OCI-LY1 (cell line): Measurements from ENCODE around the gene WHRN.

ENCODE experiments used
- H2AFZ ChIP-seq: fragments of 200-600 bp; sonication (generic), shearing (Covaris generic); 2 replicates; pipeline ENCODE4 v1.6.0; 2014; ENCODE audit warnings: antibody characterized with exemption, mild to moderate bottlenecking, low read length
- H3F3A ChIP-seq: fragments of 200-600 bp; sonication (generic), shearing (Covaris generic); 2 replicates; pipeline ENCODE4 v1.6.0; 2014; ENCODE audit warnings: mild to moderate bottlenecking, antibody characterized with exemption, low read length, moderate library complexity; ENCODE audit not compliant: insufficient read depth
- H3K27ac ChIP-seq: fragments of 200-600 bp; sonication (generic); 2 replicates; pipeline ENCODE4 v1.5.1; 2014; ENCODE audit warnings: low read length, mixed run types, mild to moderate bottlenecking, low read depth; ENCODE audit not compliant: poor library complexity, severe bottlenecking
- H3K27me3 ChIP-seq: fragments of 200-600 bp; sonication (generic); 2 replicates; pipeline ENCODE4 v1.6.0; 2014; ENCODE audit warnings: antibody characterized with exemption, mild to moderate bottlenecking, low read length, moderate library complexity; ENCODE audit not compliant: insufficient read depth
- H3K36me3 ChIP-seq: fragments of 200-600 bp; sonication (generic); 2 replicates; pipeline ENCODE4 v1.6.1; 2014; ENCODE audit warnings: mild to moderate bottlenecking, antibody characterized with exemption, low read length, moderate library complexity, mixed read lengths; ENCODE audit not compliant: insufficient read depth
- H3K4me1 ChIP-seq: fragments of 200-600 bp; sonication (generic); 2 replicates; pipeline ENCODE4 v1.5.1; 2014; ENCODE audit warnings: mild to moderate bottlenecking, low read length, moderate library complexity; ENCODE audit not compliant: insufficient read depth, severe bottlenecking
- H3K4me2 ChIP-seq: fragments of 200-600 bp; sonication (generic), shearing (Covaris generic); 2 replicates; pipeline ENCODE4 v1.6.1; 2014; ENCODE audit warnings: low read length
- H3K4me3 ChIP-seq: fragments of 200-600 bp; sonication (generic); 2 replicates; pipeline ENCODE4 v1.5.1; 2014; ENCODE audit warnings: low read length, low read depth, mild to moderate bottlenecking, mixed read lengths; ENCODE audit not compliant: poor library complexity, severe bottlenecking
- H3K79me2 ChIP-seq: fragments of 200-600 bp; shearing (Covaris generic); 2 replicates; pipeline ENCODE4 v1.6.1; 2016; ENCODE audit warnings: mixed run types, low read length, mixed read lengths; ENCODE audit not compliant: insufficient read depth
- H3K9ac ChIP-seq: fragments of 200-600 bp; sonication (generic), shearing (Covaris generic); 2 replicates; pipeline ENCODE4 v1.6.1; 2014; ENCODE audit warnings: mild to moderate bottlenecking, low read length, mixed read lengths
- H3K9me2 ChIP-seq: fragments of 200-600 bp; sonication (generic), shearing (Covaris generic); 2 replicates; pipeline ENCODE4 v1.6.1; 2014; ENCODE audit warnings: low read depth, mild to moderate bottlenecking, low read length, mixed read lengths
- H3K9me3 ChIP-seq: fragments of 200-600 bp; shearing (Covaris generic); 2 replicates; pipeline ENCODE4 v1.6.1; 2014; ENCODE audit warnings: low read length, mixed read lengths
- H4K20me1 ChIP-seq: fragments of 200-600 bp; sonication (generic), shearing (Covaris generic); 2 replicates; pipeline ENCODE4 v1.6.0; 2016; ENCODE audit warnings: mild to moderate bottlenecking, low read length; ENCODE audit not compliant: insufficient read depth
- EZH2 ChIP-seq: fragments of 200-600 bp; sonication (generic), shearing (Covaris generic); IDR thresholded peaks from 2 replicates; pipeline ENCODE4 v1.8.0; 2017; ENCODE audit warnings: borderline replicate concordance, mixed run types, mild to moderate bottlenecking, antibody characterized with exemption, low read length, moderate library complexity, mixed read lengths
- TF ChIP-seq, protein P1 (sequence below): fragments of 200-600 bp; sonication (generic), shearing (Covaris generic); IDR thresholded peaks from 2 replicates; pipeline ENCODE4 v1.5.1; 2017; ENCODE audit warnings: mild to moderate bottlenecking, antibody characterized with exemption, low read length, moderate library complexity, mixed read lengths

The WHRN gene

DNA sequence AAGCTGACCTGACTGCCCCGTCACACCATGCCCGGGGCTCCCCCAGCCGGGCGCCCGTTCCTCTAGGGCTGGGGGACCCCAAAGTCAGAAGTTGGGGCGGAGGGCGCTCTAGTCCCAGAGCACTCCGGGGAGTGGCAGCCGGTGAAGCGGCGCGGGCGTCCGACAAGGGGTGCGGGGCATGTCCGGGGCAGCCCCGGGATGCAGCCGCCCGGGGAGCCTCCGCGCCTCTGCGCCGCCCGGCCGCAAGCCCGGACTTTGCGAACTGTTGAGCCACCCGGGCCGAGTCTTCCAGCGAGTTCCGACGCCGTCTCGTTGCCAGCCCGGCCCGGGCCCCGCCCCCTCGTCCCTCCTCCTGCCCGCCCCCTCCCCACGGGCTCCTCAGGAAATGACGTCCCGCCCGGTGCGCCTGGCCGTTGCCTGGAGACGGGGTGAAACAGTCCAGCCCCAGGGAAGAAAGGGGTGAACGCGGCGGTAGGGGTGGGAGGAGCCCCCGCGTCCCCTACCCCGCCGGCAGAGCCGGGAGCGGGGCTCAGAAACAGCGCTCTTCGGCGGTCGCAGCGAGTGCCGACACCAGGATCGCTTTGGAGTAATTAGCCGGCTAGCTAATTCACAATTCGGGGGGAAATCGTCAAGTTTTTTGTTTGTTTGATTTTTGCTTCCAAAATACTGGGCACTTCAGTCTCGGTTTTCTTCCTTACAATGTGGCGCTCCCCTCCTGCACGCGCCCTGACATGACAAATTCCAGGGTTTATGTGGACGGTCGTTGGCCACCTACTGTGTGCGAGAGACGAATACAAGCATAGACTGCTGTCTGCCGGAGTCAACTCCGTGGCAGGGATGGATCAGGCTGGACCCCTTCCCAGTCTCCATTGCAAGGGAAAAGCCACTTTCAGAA is at the start of gene WHRN:
Gene WHRN (minus strand): TSS at position 287 of the 895 bp plus-strand sequence. CDS start 672 bp downstream, outside the sequence.
- TF ChIP-seq, protein P1, sequence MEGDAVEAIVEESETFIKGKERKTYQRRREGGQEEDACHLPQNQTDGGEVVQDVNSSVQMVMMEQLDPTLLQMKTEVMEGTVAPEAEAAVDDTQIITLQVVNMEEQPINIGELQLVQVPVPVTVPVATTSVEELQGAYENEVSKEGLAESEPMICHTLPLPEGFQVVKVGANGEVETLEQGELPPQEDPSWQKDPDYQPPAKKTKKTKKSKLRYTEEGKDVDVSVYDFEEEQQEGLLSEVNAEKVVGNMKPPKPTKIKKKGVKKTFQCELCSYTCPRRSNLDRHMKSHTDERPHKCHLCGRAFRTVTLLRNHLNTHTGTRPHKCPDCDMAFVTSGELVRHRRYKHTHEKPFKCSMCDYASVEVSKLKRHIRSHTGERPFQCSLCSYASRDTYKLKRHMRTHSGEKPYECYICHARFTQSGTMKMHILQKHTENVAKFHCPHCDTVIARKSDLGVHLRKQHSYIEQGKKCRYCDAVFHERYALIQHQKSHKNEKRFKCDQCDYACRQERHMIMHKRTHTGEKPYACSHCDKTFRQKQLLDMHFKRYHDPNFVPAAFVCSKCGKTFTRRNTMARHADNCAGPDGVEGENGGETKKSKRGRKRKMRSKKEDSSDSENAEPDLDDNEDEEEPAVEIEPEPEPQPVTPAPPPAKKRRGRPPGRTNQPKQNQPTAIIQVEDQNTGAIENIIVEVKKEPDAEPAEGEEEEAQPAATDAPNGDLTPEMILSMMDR: no peak
- TF ChIP-seq EZH2: no peak
- Histone ChIP-seq H3K4me1 (peaks cover 33% of the 10 kb centered on the region), H4K20me1 (no peaks in the 10 kb centered on the region), H3F3A (no peaks in the 10 kb centered on the region), H3K9me3 (no peaks in the 10 kb centered on the region), H3K9ac (peak within 1 kb of the TSS; percentile 49), H3K36me3 (no peaks in the 10 kb centered on the region), H2AFZ (no peak within 1 kb of the TSS; the same call in 1 of the 2 replicates), H3K27ac (no peak within 1 kb of the TSS), H3K4me3 (peak within 1 kb of the TSS; percentile 67), H3K4me2 (peak within 1 kb of the TSS; percentile 93), H3K9me2 (no peaks in the 10 kb centered on the region), H3K79me2 (no peaks in the 10 kb centered on the region), H3K27me3 (no peaks in the 10 kb centered on the region)

DNA sequence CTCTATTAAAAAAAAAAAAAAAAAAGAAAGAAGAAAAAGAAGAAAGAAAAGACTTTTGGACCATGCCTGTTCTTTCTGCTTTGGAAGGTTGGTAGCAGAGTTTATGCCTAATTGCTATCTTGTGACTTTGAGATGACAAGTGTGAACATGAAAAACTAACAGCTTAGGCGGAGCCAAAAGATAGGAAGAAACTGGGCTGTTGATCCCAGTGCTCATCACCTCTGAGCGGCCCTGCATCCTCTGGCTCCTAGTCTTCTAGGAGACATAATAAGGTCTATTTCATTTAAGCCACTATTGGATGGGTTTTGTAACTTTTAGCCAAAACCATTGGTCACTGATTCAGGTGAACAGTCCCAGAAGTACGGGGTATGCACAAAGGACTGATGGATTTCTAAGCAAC is 47.9 kb upstream of the WHRN start:
- Histone ChIP-seq H3K27ac (no peak overlapping the region), H3K4me3 (no peak overlapping the region), H3K9ac (no peak overlapping the region), H3F3A (no peaks in the 10 kb centered on the region), H4K20me1 (no peaks in the 10 kb centered on the region), H3K4me2 (no peak overlapping the region), H3K79me2 (no peaks in the 10 kb centered on the region), H2AFZ (no peak overlapping the region), H3K9me3 (no peaks in the 10 kb centered on the region), H3K27me3 (no peaks in the 10 kb centered on the region), H3K9me2 (no peaks in the 10 kb centered on the region), H3K4me1 (peaks cover 3% of the 10 kb centered on the region), H3K36me3 (no peaks in the 10 kb centered on the region)
- no peak for TF ChIP-seq EZH2
- TF ChIP-seq, protein P1: no peak

DNA sequence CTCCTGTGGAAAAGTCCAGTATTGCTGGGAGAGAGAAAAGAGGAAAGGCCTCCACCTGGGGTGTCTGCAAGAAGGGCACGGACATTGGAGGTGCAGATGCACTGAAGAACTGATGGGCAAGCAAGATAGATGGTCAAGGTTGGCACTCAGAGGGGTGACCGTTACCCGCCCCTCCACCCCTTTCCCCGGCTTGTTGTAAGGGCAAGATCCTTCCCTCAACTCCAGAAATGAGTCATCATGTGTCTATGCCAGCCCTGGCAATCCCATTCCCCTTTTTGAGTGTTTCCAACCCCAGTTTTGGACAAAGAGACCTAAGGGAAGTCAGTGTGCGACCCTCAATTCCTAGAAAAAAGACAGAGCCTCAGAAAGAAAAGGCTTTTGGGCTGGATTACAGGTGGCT is 47.4 kb upstream of the WHRN start:
- Histone ChIP-seq H3K4me1 (peaks cover 3% of the 10 kb centered on the region), H3K9me3 (no peaks in the 10 kb centered on the region), H3K4me3 (no peak overlapping the region), H3K27ac (no peak overlapping the region), H3F3A (no peaks in the 10 kb centered on the region), H3K79me2 (no peaks in the 10 kb centered on the region), H3K9me2 (no peaks in the 10 kb centered on the region), H2AFZ (no peak overlapping the region), H3K36me3 (no peaks in the 10 kb centered on the region), H3K4me2 (no peak overlapping the region), H4K20me1 (no peaks in the 10 kb centered on the region), H3K9ac (no peak overlapping the region), H3K27me3 (no peaks in the 10 kb centered on the region)
- no peak for TF ChIP-seq EZH2
- TF ChIP-seq, protein P1: no peak
